Measurements from ENCODE around the gene CTCFL.

Gene CTCFL

DNA sequence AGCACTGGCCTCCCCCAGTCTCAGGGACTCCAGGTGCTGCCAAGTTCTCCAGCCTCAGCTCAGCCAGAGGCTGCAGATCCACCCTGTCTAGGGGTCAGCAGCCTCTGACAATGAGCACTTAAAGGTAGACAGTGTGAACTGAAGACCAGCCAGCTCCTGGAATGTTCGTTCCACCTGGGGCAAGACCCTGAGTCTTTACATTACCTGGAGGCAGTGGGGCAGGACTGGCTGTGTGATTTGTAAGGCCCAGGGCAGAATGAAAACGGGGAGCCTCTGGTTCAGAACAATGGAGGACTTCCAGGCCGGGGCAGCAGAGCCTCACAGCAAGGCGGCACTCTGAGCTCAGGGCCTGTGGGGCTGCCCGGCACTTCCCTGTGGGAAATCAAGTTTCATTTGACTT, 65.0 kb downstream of the CTCFL start:
- DNase-seq: no peak

DNA sequence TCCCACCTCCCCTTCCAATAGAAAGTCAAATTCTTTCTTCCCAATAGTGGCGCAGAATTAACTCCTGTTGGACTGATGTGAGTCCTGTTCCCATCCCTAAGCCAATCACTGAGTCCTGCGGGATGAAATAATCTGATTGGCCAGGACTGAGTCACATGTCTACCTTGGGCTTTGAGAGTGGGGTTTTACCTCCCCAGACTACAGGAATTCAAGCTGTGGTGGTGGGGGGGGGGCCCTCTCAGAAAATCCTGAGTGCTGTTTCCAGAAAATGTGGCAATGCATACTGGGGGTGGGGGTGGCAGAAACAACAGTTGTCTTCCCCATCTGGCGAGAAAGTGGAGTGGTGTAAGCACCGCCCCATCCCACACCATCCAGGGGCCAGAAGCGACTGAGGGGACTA, 65.7 kb downstream of the CTCFL start:
- DNase-seq: no peak

DNA sequence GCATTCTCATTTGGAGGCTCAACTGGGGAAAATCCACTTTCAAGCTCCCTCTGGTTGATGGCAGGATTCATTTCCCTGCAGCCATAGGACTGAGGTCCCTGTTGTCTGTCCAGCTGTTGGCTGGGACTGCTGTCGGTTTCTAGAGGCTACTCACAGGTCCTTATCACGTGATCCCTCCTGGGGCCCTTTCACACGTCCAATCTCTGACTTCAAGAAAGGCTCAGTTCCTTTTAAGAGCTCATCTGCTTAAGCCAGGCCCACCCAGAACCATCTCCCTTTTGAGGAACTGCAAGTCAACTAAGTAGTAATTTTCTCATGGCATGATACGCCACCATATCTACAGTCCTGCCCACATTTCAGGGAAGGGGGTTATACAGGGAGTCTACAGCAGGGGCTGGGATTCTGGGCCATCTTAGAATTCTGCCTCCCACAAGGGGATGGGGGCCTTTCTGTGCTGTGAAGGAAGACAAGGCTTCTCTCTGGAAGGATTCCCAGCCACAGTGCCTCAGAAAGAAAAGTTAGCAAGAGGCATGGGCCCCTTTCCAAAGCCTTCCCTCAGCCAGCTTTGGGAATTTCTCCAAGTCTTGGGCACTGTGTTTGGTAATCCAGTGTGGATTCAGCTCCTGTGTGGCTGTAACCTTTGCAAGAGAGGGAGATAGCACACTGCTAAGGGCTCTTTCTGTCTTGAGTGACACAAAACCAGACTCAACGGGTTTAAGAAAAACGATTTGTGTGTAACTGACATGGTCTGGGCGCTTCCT, 66.4 kb downstream of the CTCFL start:
- no peak for DNase-seq

DNA sequence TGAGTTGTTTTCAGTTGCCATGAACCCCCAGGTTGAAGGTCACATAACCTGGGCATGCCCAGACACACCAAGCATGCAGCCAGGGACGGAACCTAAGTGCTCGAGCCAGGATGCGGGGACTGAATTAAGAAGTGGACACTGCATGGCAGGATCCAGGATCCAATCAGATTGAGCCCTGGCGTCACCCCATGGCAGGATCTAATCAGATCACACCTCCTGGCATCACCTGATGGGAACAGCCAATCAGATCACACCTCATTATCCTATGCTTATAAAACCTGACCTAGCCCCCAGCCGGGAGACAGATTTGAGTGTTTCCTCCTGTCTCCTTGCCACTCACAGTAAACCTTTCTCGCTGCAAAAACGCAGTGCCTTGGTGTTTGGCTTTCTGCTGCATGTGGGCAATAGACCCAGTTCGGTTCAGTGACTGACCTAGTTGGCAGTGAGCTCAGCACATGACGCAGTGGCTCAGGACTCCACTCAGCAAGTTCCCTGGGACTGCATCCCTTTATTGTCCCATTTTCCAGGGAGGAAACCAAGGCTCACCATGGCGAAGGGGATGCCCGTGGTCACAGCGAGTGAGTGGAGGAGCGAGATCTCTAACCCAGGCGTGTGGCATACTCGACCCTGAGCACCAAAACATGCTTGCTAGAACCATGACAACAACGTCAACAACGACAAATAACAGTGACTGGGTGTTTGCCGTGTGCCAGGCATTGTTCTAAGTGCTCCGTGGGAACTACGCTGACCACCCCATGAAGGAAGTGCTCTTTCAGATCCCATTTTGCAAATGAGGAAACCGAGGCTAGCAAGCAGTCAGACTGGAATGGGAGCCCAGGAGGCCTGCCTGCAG, 67.5 kb downstream of the CTCFL start:
- DNase-seq: no peak

DNA sequence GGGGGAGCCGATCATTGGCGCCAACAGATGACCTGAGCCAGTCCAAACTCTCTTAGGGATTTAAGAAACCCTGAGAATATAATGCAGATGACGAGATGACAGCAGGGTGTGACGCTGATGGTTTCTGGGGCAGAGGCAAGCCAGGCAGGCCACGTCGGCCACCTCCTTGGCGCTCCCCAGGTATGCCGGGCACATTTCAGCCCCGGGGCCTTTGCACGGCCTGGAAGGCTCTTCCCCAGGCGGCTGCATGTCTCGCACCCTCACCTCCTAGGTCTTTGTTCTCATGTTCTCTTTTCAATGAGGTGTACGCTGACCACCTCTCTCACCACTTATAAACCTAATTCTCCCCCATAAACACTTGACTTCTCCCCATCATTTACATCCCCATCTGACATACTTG, 68.8 kb downstream of the CTCFL start:
- no peak for DNase-seq

DNA sequence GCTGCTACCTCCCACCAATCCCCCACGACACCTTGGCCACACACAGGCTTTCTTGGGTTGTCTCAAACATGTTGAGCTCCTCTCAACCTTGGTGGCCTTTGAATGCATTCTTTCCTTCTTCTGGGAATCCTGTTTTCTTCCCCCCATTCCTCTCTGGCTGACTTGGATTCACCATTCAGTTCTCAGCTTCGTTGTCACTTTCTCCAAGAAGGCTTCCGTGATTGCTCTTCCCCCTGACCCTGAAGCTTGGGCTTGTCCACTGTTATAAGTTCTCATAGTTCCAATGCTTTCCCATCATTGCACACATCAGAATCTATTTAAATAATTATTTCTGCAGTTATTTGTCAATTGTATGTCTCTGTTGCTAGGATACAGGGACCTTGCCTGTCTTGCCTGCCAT, 69.6 kb downstream of the CTCFL start:
- DNase-seq: no peak

DNA sequence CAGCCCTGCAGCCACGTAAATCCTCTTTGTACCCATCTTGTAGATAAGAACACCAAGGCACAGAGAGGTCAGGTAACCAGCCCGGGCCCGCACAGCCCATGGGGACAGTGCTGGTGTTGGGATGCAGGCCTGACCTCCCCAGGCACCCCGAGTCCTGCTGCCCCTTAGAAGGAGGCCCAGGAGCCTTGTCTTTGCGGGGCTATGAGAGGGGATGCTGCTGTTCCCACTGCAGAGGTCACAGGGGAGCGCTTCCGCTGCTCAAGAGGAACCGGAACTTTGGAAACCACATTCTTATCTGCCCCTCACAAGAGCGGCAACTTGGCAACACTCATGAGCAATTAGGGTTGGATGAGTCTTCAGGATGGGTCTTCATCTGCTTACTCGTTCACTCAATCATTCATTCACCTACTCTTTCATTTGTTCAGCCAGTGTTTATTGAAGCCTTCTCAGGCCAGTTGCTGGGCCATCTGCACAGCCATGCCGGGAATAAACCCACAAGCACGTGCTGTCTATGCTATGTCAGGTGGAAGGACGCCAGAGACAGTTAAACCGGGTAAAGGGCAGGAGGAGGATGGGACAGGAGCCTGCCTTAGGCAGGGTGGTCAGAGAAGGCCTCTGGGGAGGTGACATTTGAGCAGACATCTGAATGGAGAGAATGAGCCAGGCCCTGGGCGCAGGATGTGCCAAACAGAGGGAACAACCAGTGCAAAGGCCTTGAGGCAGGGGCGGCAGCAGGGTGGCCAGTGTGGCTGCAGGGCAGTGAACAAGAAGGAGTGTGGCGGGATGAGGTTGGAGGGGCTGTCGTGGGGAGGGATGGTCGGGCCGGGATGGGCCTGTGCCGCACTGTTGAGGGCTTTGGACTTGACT, 72.9 kb downstream of the CTCFL start:
- no peak for DNase-seq

DNA sequence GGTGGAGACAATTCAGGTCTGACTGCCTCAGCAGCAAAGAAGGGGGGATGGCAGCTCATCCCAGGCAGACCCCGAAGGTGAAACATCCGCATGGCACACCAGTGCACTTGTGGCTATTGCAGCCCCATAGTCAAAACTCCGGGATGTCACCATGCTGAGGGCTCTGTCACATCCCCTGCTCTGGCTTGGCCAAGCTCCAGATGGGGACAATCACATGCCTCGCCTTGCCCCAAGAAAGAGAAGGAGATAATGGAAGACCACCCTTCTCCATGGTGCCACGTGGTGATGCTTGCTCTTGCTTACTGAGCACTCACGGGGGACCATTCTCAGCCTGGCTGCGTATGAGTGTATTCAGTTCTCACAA, 73.5 kb downstream of the CTCFL start:
- no peak for DNase-seq

DNA sequence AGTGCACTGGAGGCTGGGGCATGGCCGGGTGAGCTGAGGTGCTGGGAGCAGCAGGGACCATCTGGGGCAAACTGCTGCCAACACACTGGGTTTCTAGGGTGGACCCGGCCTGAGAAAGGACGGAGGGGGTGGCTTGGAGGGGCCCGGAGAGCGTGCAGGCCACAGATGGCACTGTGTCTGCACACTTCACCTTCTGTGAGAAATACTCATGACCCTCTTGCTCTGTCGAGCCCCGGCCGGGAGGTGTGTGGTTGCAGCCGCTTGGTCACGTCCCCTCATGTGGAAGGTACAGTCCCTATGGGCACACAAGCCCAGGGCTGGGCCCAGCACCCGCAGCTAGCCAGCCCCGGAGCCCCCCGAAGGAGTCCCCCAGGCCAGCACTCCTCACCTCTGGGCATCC, 74.0 kb downstream of the CTCFL start:
- DNase-seq: no peak

DNA sequence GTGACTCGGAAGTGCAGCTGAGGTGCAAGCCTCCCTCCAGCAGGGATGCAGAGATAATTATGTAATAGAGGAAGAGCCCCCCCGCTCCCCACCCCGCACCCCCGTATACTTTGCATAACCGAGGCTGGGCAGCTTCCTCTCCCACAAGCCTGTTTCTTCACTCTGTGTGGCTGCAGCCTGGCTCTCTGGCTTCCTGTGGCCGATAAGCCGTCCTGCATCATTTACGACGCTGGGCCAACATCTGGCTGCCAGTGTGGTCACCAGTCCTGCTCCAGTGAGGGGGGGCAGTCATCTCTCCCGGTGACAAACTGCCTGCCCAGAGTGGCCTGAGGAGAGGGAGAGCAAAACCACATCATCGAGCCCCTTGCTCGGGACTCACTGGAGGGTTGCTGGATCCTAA, 74.5 kb downstream of the CTCFL start:
- DNase-seq: no peak

DNA sequence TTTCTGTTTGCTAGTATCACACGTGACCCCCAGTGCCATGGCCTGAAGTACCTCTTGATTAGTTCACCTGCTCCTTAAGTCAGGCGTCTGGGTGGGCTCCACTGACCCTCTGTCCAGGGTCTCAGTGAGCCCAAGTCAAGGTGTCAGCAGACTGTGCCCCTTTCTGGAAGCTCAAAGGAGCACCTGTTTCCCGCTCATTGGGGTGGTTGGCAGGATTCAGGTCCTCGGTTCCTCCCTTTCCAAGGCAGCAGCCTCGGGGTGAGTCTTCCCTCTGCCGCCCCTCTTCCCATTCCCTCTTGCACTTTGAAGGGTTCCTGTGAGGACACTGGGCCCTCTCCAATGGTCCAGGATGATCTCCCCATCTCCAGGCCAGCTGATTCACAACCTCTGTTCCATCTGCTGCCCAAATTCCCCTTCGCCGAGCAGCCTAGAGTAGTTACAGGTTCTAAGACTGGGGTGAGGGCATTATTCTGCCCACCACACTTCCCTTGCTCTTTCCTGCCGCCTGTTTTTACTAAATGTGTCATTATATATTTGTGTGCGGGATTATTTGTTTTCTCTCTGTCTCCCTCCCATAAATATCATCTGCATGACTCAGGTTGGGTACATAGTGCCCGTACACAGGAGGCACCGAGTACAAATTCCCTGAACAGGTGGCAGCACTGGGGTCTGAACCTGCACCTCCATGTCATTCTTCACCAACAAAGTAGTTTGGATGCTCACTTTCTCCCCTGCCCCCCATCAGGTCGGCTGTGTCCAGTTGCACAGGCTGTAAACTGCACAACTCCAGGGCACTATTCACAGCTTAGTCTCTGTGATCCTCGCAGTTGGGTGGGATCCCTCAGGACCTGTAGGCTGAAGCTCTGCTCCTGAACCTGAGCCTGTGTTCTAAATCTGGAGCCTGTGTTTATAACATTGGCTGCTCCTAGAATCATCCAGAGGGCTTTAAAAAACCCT, 75.3 kb downstream of the CTCFL start:
- DNase-seq: no peak

DNA sequence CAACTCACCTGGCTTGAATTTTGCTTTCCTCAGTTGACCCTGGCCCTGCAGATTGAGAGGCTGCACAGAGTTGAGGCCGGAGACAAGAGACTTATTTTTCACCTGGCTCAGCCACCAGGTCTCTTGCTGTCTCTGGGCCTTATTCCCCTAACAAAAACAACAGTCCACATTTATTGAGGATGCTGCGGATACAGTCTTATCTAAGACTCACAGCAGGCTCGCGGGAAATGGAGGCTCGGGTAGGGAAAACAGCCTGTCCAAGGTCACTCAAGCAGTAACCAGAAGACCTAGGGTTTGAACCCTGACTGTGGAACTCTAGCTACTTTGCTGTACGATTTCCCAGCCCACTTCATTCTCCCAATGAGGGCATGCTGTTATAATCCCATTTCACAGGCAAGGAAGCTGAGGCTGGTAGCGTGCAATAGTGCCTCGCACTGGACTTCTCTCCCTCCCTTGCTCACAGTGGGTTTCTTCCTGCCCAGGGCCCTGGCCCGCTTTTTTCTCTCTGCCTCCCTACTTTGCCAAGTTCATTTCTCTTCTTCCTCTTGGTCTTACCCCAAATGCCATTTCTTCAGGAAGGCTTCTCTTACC, 76.1 kb downstream of the CTCFL start:
- no peak for DNase-seq
